Smooth muscle cell of the umbilical artery (primary cell): ENCODE data around the gene SPRED3. TPM values are rescaled to one million over a fixed set of nuclear protein-coding genes. Genes with fewer than 3 reads are reported as not detected.

ENCODE experiments used
- total RNA-seq: library from RNA; depleted of rRNA; stranded (reverse); fragments of >200 nt; gene quantifications from 2 replicates; pipeline ENCODE4 v1.2.3, GENCODE V29; 2014

SPRED3 gene
- total RNA-seq = 2.1 and 7.3 TPM in 2 replicates

GRCh38 chr19:38388349-38389100 lies at the start of gene SPRED3:
TSS of gene SPRED3 (plus strand) at chr19:38388697. CDS start at chr19:38390303, 1,606 bp downstream.

GRCh38 chr19:38374332-38375097 lies 14.0 kb upstream of the SPRED3 start, which contains the start of gene PSMD8:
TSS of gene PSMD8 (plus strand) at chr19:38374571. CDS start at chr19:38374602, 31 bp downstream.

GRCh38 chr19:38387550-38388348 lies 748 bp upstream of the SPRED3 start, which contains the start of gene GGN:
TSS of gene GGN (minus strand) at chr19:38388034. CDS start at chr19:38387261, 773 bp downstream.

DNA sequence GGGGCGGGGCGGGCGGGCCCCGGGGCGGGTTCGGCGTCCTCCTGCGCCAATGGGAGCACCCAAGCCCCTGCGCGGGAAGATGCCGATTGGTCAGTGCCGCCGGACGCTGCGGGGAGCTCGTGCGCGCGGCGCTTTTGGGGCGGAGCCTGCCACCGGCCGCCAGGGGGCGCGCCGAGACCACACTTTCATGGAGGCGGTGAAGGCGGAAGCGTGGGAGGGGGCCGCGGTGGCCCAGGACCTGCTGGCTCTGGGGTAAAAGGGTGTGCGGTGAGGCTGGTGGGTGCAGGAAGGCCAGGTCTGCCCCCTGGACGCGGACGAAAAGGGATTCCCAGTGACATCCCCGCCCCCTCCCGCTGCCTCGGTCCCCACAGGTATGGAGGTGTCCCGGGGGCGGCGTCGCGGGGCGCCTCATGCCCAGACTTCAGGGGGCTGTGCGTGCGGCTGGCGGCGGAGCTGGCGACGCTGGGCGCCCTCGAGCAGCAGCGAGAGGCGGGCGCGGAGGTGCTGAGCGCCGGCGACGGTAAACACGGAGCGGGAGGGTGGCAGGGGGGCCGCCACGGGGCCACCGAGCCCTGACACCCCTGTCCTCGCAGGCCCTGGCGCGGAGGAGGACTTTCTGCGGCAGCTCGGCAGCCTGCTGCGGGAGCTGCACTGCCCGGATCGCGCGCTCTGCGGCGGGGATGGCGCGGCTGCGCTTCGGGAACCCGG lies 14.6 kb downstream of the SPRED3 start, which contains the start of gene FAM98C:
Gene FAM98C, plus strand, starts transcription at position 127 of the 708 bp plus-strand sequence. Its CDS starts 61 bp downstream, at position 188.

GRCh38 chr19:38425810-38426466 lies 37.4 kb downstream of the SPRED3 start, which contains the start of gene RASGRP4:
TSS of gene RASGRP4 (minus strand) at chr19:38426219. CDS start at chr19:38426091, 128 bp downstream.

GRCh38 chr19:38433268-38433733 lies 44.8 kb downstream of the SPRED3 start, which contains the start of gene RYR1:
TSS of gene RYR1 (plus strand) at chr19:38433691. CDS start at chr19:38433830, 139 bp downstream.

Other genes with a start within 250 kb of the SPRED3 start
- gene DPF1, start 164.5 kb upstream of the SPRED3 start, total RNA-seq = 0.89 and 2.4 TPM in 2 replicates
- 1.8 and 2.5 TPM in 2 replicates for gene PPP1R14A, start 132.3 kb upstream of the SPRED3 start, total RNA-seq
- 5.6 and 8.6 TPM in 2 replicates for gene SPINT2, start 124.1 kb upstream of the SPRED3 start, total RNA-seq
- not detected in 2 replicates for gene C19orf33, start 84.4 kb upstream of the SPRED3 start, total RNA-seq
- gene YIF1B, start 72.8 kb upstream of the SPRED3 start, total RNA-seq = 83.0 and 92.3 TPM in 2 replicates
- 10.4 and 10.6 TPM in 2 replicates for gene KCNK6, start 68.9 kb upstream of the SPRED3 start, total RNA-seq
- 1.3 and 2.7 TPM in 2 replicates for gene CATSPERG, start 52.9 kb upstream of the SPRED3 start, total RNA-seq
- gene PSMD8, start 14.1 kb upstream of the SPRED3 start, total RNA-seq = 303 and 319 TPM in 2 replicates
- 0.30 and 0.88 TPM in 2 replicates for gene GGN, start 663 bp upstream of the SPRED3 start, total RNA-seq
- gene FAM98C, start 14.4 kb downstream of the SPRED3 start, total RNA-seq = 7.1 and 7.8 TPM in 2 replicates
- not detected in 2 replicates for gene RASGRP4, start 37.5 kb downstream of the SPRED3 start, total RNA-seq
- gene RYR1, start 45.0 kb downstream of the SPRED3 start, total RNA-seq = 0.09 TPM in 1 of 2 replicates, not detected in the other
- not detected in 2 replicates for gene MAP4K1, start 229.3 kb downstream of the SPRED3 start, total RNA-seq
- gene EIF3K, start 230.5 kb downstream of the SPRED3 start, total RNA-seq = 192 and 281 TPM in 2 replicates